HFF-Myc (cell line): ENCODE data around the gene ALKBH4.

Source experiments
- DNase-seq: peaks from one replicate; pipeline ENCODE4 v3.0.0-alpha.2; 2011; ENCODE audit warnings: low read depth; ENCODE audit errors: extremely low read depth
- H3K4me3 ChIP-seq: replicated peaks from 2 replicates; pipeline ENCODE4 v1.5.1; 2011; ENCODE audit warnings: low read depth, mild to moderate bottlenecking, control low read depth, low read length
- CTCF ChIP-seq: IDR thresholded peaks from 2 replicates; pipeline ENCODE4 v1.5.1; 2012; ENCODE audit warnings: mild to moderate bottlenecking, low read depth, low read length, control low read depth; ENCODE audit errors: missing control alignments

The ALKBH4 gene

GRCh38 chr7:102472126-102473041, 7.7 kb upstream of the ALKBH4 start:
- H3K4me3 ChIP-seq, result no peak overlapping the region
- no peak for DNase-seq
- no peak for TF ChIP-seq CTCF

DNA sequence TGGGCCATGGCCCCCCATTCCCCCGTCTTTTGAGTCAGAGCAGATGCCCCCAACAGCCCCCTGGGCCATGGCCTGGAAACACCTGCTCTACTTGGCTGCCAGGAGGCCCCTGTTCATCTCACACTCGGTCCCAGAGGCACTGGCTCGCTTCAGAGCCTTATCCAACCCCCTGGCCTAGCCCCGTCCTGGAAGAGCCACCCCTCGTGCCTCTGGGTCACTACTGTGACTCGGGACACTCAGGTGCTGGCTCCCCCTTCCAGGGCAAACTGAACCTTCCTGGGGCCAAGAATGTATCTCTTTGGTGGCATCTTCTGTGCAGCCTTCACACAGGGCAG, 7.1 kb upstream of the ALKBH4 start:
- H3K4me3 ChIP-seq, result no peak overlapping the region
- no peak for TF ChIP-seq CTCF
- no peak for DNase-seq

DNA sequence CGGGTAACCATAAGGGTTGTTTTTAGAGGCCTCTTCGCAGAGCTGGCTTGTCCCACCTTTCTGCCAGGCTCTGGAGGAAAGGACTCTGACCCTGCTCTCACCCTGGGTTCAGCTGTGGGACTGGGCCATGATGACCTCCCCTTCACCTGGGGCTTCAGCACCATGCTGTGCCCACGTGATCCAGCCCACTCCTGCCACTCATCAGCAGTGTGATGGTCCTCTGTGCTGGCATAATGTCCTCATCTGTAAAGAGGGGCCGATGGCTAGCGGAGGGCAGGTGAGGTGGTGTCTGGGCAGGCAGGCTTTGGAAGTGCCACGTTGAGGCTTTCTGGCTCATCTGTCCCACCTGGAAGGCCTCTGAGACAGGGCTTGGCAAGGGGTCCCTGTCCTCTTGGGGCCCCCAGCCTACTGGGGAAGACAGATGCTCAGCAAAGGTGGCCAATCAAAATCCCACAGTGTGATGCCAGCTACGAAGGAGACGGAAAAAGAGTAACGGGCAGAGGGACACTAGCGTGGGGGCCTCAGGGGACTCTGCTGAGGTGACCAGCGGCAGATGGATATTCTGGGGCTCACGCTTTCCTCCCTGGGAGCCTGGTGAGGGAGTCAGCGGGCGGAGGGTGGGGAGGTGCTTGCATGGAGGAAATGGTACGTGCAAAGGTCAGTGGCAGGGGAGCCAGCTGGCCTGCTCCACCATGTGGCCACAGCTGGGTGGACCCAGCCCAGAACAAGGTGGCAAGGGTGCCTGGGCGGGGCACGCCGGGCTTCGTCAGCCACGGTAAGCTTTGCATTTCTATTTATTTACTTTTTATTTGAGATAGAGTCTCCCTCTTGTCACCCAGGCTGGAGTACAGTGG, 5.5 kb upstream of the ALKBH4 start:
- H3K4me3 ChIP-seq, result no peak overlapping the region
- no peak for TF ChIP-seq CTCF
- DNase-seq, result no peak

DNA sequence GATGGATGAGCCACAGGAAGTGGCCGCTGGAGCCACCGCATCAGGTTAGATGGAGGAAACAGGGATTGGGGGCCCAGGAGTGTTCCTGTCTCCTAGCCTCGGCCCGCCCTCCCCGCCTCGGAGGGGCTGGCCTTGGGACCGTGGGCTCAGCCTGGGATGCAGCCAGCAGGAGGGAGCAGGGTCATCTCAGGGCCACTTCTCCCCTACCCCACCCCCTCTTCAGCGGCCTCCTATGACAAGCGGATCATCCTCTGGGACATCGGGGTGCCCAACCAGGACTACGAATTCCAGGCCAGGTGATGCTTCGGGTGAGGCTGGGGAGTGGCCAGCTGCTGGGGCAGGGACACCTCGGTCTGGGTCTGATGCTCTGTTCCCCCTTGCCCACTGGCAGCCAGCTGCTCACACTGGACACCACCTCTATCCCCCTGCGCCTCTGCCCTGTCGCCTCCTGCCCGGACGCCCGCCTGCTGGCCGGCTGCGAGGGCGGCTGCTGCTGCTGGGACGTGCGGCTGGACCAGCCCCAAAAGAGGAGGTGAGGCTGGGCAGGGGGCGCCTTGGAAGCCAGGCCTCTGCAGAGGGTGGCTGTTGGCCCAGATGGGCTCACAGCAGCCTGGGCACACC, 4.8 kb upstream of the ALKBH4 start:
- no peak for TF ChIP-seq CTCF
- H3K4me3 ChIP-seq, result no peak overlapping the region

DNA sequence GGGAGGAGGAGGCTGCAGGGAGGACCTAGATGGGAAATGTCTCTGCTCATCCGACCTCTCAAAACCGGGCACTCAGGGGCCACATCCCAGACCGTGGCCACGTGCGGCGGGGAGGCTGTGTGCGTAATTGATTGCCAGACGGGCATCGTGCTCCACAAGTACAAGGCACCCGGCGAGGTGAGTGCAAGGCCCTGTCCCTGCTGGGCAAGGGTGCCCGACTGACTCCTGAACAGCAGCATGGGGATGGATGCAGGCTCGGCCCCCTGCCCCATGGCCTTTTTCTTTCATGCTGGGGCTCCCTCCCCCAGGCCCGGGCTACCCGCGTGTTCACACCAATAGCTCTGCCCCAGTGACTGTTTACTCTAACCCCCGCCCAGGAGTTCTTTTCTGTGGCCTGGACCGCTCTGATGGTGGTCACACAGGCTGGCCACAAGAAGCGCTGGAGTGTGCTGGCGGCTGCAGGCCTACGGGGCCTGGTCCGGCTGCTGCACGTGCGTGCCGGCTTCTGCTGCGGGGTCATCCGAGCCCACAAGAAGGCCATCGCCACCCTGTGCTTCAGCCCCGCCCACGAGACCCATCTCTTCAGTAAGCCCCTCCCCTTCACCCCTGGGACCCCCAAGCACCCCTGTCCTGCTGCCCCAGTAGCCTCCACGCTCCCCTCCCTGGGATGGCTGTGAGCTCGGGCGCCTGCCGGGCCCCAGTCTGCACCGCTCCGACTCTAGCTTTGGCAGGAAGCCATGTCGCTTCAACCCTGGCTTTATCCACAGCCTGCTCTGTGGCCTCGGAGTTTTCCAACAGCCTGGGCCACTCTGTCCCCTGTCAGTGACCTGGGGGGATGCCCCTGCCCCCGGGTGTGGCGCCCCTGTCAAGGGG, 4.1 kb upstream of the ALKBH4 start:
- no peak for DNase-seq
- no peak for TF ChIP-seq CTCF
- H3K4me3 ChIP-seq, result no peak overlapping the region

More for the DNA sequence above, 4.8 kb upstream of the ALKBH4 start:
- DNase-seq, result no peak
